Uterus (tissue), 4 donors: Measurements from ENCODE around the gene PKNOX2. TPM values are rescaled to one million over a fixed set of nuclear protein-coding genes. Genes with fewer than 3 reads are reported as not detected.

Experiments
- DNase-seq, 2 donors: peaks; one replicate each; pipeline ENCODE4 v3.0.0-alpha.2; 2019 to 2020
- H3K27ac ChIP-seq, 2 donors: fragments of 200-600 bp; sonication (generic); 1 replicate in 1 of 2; 2 replicates in 1 of 2; pipeline ENCODE4 v1.5.1; 2016 to 2018
- H3K27me3 ChIP-seq, 2 donors: fragments of 200-600 bp; sonication (generic); one replicate each; pipeline ENCODE4 v1.5.1; 2018 to 2019; ENCODE audit warnings: control low read depth in 1 of 2
- H3K36me3 ChIP-seq, 2 donors: fragments of 200-600 bp; sonication (generic); one replicate each; pipeline ENCODE4 v1.5.1; 2019; ENCODE audit warnings: control low read depth in 1 of 2
- H3K4me1 ChIP-seq, 2 donors: fragments of 200-600 bp; sonication (generic); one replicate each; pipeline ENCODE4 v1.5.1; 2018 to 2019; ENCODE audit warnings: control low read depth in 1 of 2
- H3K4me3 ChIP-seq, 2 donors: fragments of 200-600 bp; sonication (generic); 1 replicate in 1 of 2; 2 replicates in 1 of 2; pipeline ENCODE4 v1.5.1; 2018 to 2019; ENCODE audit warnings: mild to moderate bottlenecking in 1 of 2
- H3K9me3 ChIP-seq, 2 donors: fragments of 200-600 bp; sonication (generic); one replicate each; pipeline ENCODE4 v1.5.1; 2019; ENCODE audit warnings: control low read depth in 1 of 2
- POLR2A ChIP-seq, 2 donors: fragments of 450-650 bp; IDR thresholded peaks; one replicate each; pipeline ENCODE4 v1.6.1; 2016; ENCODE audit warnings: antibody characterized with exemption in 2 of 2, mild to moderate bottlenecking in 1 of 2, moderate library complexity in 1 of 2
- intact Hi-C: fragments of 100-400 bp; cut with DNase I; formaldehyde crosslinking; loops from one replicate; pipeline ENCODE4 v1.15.1; 2023; ENCODE audit warnings: low total_unique reads
- total RNA-seq, 4 donors: library from RNA; depleted of rRNA in 3 of 4; stranded (reverse); fragments of >200 nt in 3 of 4; gene quantifications; one replicate each; pipeline versions ENCODE4 v1.1.0 to v1.2.4, GENCODE V29; 2014 to 2023
- TF ChIP-seq, protein P1 (sequence below), 4 experiments: fragments of 200-600 bp in 2 of 4; fragments of 450-650 bp in 2 of 4; sonication (generic) in 2 of 4; IDR thresholded peaks; one replicate each; pipeline ENCODE4 v1.5.1; 2016 to 2019; ENCODE audit warnings: antibody characterized with exemption in 4 of 4, mild to moderate bottlenecking in 2 of 4, moderate library complexity in 1 of 4
- donor health status: DM: yes; HTN: yes; CAD: no.

The PKNOX2 gene, protein sequence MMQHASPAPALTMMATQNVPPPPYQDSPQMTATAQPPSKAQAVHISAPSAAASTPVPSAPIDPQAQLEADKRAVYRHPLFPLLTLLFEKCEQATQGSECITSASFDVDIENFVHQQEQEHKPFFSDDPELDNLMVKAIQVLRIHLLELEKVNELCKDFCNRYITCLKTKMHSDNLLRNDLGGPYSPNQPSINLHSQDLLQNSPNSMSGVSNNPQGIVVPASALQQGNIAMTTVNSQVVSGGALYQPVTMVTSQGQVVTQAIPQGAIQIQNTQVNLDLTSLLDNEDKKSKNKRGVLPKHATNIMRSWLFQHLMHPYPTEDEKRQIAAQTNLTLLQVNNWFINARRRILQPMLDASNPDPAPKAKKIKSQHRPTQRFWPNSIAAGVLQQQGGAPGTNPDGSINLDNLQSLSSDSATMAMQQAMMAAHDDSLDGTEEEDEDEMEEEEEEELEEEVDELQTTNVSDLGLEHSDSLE
- 10 to 100 TPM in 1 of 4 donors, 1 to 10 TPM in 2, under 1 TPM in 1; 0.29 to 22.7 (median 3.3) TPM for total RNA-seq

DNA sequence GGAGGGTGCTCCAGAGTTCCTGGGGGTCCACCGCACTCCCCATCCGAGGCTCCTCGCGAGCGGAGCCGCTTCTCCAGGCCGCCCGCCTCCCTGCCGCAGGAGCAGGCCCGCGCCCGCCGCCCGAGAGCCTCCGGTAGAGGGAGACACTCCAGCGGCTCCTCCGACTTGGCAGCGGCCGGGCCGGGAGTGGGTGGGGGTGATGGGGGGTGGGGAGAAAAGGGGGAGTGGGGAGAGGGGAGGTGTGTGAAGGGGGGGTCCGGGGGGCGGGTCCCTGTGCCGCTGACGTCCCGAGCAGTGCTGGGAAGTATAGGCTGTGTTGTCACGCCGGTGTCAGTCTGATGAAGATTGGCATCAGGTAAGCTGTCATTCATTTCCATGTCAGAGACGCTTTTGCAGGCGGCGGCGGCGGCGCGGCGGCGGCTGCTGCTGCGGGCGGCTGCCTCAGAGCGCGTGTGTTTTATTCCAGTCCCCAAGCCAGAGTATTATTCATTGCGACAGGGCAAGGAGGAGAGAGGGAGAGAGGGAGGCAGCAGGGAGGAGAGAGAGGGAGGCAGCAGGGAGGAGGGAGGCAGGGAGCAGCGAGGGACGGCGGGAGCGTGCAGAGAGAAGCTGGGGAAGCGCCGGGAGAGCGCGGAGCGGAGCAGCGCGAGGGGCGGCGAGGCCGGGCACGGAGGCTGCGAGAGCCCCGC is at the start of gene PKNOX2:
TSS of gene PKNOX2 (plus strand) at position 330 of the 689 bp plus-strand sequence. CDS start 186,555 bp downstream, outside the sequence.
- Histone ChIP-seq H3K4me1 (no peaks in the 10 kb centered on the region), H3K27me3 (no peaks in the 10 kb centered on the region), H3K27ac (peak within 1 kb of the TSS; percentile 79 to 91), H3K36me3 (no peaks in the 10 kb centered on the region), H3K4me3 (peak within 1 kb of the TSS; percentile 55 to 83), H3K9me3 (no peaks in the 10 kb centered on the region)
- TF ChIP-seq POLR2A (IDR thresholded peaks at IDR 0.05) = peak; percentile 10 to 58
- TF ChIP-seq, protein P1, sequence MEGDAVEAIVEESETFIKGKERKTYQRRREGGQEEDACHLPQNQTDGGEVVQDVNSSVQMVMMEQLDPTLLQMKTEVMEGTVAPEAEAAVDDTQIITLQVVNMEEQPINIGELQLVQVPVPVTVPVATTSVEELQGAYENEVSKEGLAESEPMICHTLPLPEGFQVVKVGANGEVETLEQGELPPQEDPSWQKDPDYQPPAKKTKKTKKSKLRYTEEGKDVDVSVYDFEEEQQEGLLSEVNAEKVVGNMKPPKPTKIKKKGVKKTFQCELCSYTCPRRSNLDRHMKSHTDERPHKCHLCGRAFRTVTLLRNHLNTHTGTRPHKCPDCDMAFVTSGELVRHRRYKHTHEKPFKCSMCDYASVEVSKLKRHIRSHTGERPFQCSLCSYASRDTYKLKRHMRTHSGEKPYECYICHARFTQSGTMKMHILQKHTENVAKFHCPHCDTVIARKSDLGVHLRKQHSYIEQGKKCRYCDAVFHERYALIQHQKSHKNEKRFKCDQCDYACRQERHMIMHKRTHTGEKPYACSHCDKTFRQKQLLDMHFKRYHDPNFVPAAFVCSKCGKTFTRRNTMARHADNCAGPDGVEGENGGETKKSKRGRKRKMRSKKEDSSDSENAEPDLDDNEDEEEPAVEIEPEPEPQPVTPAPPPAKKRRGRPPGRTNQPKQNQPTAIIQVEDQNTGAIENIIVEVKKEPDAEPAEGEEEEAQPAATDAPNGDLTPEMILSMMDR (IDR thresholded peaks at IDR 0.05) = peak; percentile 54 to 89 (median 72)
- DNase-seq = peak; percentile 77 to 81
- intact Hi-C loops = loop anchor here (5.0 kb wide), 1 partner anchor 183 kb away; no protein-coding TSS in a partner anchor

DNA sequence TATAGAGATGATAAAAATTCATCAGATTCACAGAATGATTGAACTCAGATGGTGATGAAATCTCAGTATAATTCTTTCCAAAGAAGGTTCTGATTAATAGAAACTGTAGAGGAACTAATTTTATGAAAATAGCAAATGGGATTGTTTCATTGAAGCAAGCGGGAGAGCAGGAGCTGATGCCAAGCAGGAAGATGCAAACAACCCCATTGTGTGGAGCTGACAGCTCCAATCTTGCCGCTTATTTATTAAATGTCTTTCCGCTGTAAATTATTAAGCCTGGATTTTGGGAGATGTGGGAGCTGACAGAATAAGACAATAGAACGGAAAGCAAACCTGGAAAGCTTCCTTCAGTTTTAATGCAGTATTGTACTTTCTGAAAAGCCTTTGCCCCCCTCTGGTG is 47.1 kb upstream of the PKNOX2 start:
- intact Hi-C loops = no loop called here
- Histone ChIP-seq H3K4me3 (no peak overlapping the region), H3K36me3 (no peaks in the 10 kb centered on the region), H3K27ac (no peak overlapping the region), H3K9me3 (no peaks in the 10 kb centered on the region), H3K27me3 (no peaks in the 10 kb centered on the region), H3K4me1 (no peaks in the 10 kb centered on the region)
- TF ChIP-seq POLR2A (IDR thresholded peaks at IDR 0.05) = no peak
- TF ChIP-seq, protein P1 (IDR thresholded peaks at IDR 0.05) = no peak
- DNase-seq = no peak

DNA sequence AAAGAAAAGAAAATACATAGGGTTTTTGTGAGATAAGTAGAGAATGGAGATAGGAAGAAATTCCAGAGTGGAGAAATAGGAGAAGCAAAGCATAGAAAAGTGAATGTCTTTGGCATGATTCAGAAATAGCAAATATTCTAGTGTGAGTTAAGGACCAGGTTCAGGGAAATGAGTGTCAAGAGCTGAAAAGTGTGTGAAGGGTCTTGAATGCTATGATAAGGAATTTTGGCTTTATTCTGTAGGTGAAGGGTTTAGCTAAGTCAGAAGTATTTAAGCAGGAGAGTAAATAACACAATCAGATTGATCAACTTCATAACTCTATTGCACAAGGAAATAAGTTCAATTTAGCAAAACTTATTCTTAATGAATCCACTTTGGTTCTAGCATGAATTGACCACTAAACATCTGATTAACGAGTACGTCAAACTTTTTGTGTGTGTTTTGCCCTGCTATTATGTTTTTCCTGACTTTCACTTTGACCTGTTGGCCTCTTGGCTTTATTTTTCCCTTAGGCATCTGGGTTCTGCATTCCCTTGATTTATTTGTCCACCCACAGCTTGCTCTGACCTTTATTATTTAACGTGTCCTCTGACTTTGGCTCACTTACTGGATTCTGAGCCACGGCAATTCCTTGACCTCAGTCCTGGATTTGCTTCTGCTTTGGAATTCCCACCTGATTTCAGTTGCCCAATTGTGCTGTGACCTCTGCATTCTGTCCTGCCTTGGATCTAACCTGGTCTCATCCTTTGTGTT is 41.2 kb upstream of the PKNOX2 start:
- Histone ChIP-seq H3K4me3 (no peak overlapping the region), H3K27ac (no peak overlapping the region), H3K27me3 (no peaks in the 10 kb centered on the region), H3K36me3 (no peaks in the 10 kb centered on the region), H3K4me1 (no peaks in the 10 kb centered on the region), H3K9me3 (no peaks in the 10 kb centered on the region)
- TF ChIP-seq POLR2A (IDR thresholded peaks at IDR 0.05) = no peak
- DNase-seq = no peak
- intact Hi-C loops = no loop called here

DNA sequence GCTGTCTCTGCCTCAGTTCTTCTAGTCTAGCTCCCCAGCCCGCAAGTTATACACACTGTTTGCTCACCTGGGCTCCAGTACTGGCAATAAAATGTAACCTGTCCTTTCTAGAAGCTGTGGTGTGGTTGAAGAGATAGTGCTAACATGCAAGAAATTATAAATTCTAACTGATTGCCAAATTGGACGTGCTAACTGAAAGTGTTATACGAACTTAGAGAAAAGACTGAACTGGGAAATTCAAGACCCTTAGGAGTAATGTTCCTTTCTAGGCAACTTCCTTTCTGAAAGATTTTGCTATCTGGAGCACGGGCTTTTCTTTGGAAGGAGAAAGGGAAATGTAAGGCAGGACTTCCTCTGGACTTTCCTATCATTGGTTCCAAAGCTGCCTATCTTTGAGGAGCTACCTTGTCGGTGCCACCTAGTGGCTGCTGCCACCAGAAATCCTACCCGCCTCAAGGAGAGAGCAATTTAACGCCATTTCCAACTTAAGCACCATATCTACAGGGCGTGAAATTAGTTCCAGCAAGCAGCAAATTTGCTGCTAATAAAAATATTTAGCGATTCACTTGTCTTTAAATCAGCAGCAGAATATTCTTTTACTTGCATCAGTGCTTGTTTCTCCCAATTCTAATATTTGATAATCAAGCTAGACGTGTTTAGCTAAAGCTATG is 40.5 kb upstream of the PKNOX2 start:
- DNase-seq = peak in 1 of 2 donors; percentile 44
- no peak overlapping the region for H3K4me3 ChIP-seq
- H3K27me3 ChIP-seq = no peaks in the 10 kb centered on the region
- H3K4me1 ChIP-seq = no peaks in the 10 kb centered on the region
- H3K36me3 ChIP-seq = no peaks in the 10 kb centered on the region
- H3K27ac ChIP-seq = no peak overlapping the region
- H3K9me3 ChIP-seq = no peaks in the 10 kb centered on the region
- intact Hi-C loops = no loop called here
- TF ChIP-seq POLR2A (IDR thresholded peaks at IDR 0.05) = no peak
- TF ChIP-seq, protein P1 (IDR thresholded peaks at IDR 0.05) = peak in 1 of 4 experiments; percentile 38

DNA sequence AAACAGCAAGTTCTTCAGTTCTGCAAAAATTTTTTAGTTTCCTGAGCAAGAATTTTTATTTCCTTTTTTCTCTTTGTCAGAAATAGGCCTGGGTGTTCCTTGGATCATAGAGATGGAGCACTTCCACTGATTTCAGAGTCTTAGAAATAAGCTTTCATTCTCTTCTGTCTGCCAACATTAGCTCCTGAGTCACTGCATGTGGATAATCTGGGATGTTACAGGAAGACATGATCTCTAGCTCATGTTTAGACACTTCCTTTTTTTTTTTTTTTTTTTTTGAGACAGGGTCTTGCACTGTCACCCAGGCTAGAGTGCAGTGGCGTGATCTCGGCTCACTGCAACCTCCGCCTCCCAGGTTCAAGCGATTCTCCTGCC is 39.9 kb upstream of the PKNOX2 start:
- TF ChIP-seq, protein P1 (IDR thresholded peaks at IDR 0.05) = no peak
- no peak for TF ChIP-seq POLR2A (IDR thresholded peaks at IDR 0.05)
- H3K36me3 ChIP-seq = no peaks in the 10 kb centered on the region
- intact Hi-C loops = no loop called here
- no peak overlapping the region for H3K4me3 ChIP-seq
- H3K9me3 ChIP-seq = no peaks in the 10 kb centered on the region
- H3K4me1 ChIP-seq = no peaks in the 10 kb centered on the region
- no peak for DNase-seq
- H3K27me3 ChIP-seq = no peaks in the 10 kb centered on the region
- no peak overlapping the region for H3K27ac ChIP-seq
